Epithelial cell of umbilical artery (primary cell): Measurements from ENCODE around the gene MAT2B. TPM values are rescaled to one million over a fixed set of nuclear protein-coding genes. Genes with fewer than 3 reads are reported as not detected.

Experiments used
- total RNA-seq: library from RNA; depleted of rRNA; stranded (reverse); fragments of >200 nt; gene quantifications from 2 replicates; pipeline ENCODE4 v1.2.3, GENCODE V29; 2014

MAT2B gene
- 111 and 142 TPM in 2 replicates for total RNA-seq

GRCh38 chr5:163505368-163506094 lies at the start of gene MAT2B:
MAT2B (plus strand) TSS chr5:163505619; CDS start chr5:163505687, 68 bp downstream.

GRCh38 chr5:163459819-163460561 lies 45.4 kb upstream of the MAT2B start, which contains the start of gene NUDCD2:
NUDCD2 (minus strand) TSS chr5:163460102; CDS start chr5:163460050, 52 bp downstream.

GRCh38 chr5:163460562-163461171 lies 44.8 kb upstream of the MAT2B start, which contains the start of gene HMMR:
HMMR (plus strand) TSS chr5:163460632; CDS start chr5:163460693, 61 bp downstream.

Other genes starting within 250 kb of the MAT2B start
- gene CCNG1, start 68.0 kb upstream of the MAT2B start, total RNA-seq = 341 and 455 TPM in 2 replicates
- gene NUDCD2, start 45.5 kb upstream of the MAT2B start, total RNA-seq = 7.8 and 14.7 TPM in 2 replicates
- gene HMMR, start 45.0 kb upstream of the MAT2B start, total RNA-seq = 29.9 and 46.7 TPM in 2 replicates